Tibial nerve (tissue), 4 donors: ENCODE measurements around the gene RPGR. TPM values are rescaled to one million over a fixed set of nuclear protein-coding genes. Genes with fewer than 3 reads are reported as not detected.
A peak's percentile ranks its signal among the peaks of the same experiment; 100 is the strongest.

Source experiments
- DNase-seq, 2 donors: peaks; one replicate each; pipeline ENCODE4 v3.0.0-alpha.2; 2019; ENCODE audit warnings: low spot score in 2 of 2
- H3K27ac ChIP-seq, 4 donors: fragments of 200-600 bp; sonication (generic) in 3 of 4; one replicate each; pipeline ENCODE4 v1.5.1; 2017 to 2019; ENCODE audit warnings: mild to moderate bottlenecking in 1 of 4
- H3K27me3 ChIP-seq, 2 donors: fragments of 200-600 bp; sonication (generic) in 1 of 2; one replicate each; pipeline versions ENCODE4 v1.5.1 to v1.6.0; 2017 to 2019
- H3K36me3 ChIP-seq, 3 donors: fragments of 200-600 bp; sonication (generic); one replicate each; pipeline ENCODE4 v1.5.1; 2018 to 2019
- H3K4me1 ChIP-seq, 4 donors: fragments of 200-600 bp; sonication (generic) in 3 of 4; one replicate each; pipeline ENCODE4 v1.5.1; 2017 to 2019
- H3K4me3 ChIP-seq, 4 donors: fragments of 200-600 bp; sonication (generic) in 3 of 4; one replicate each; pipeline ENCODE4 v1.5.1; 2017 to 2019; ENCODE audit warnings: mild to moderate bottlenecking in 1 of 4, moderate library complexity in 1 of 4
- H3K9me3 ChIP-seq, 4 donors: fragments of 200-600 bp; sonication (generic) in 3 of 4; one replicate each; pipeline ENCODE4 v1.5.1; 2017 to 2019
- EP300 ChIP-seq, 2 donors: sonication (generic); formaldehyde crosslinking; IDR thresholded peaks; one replicate each; pipeline ENCODE4 v1.6.1; 2017; ENCODE audit warnings: antibody characterized with exemption in 2 of 2, mild to moderate bottlenecking in 1 of 2
- POLR2A ChIP-seq, 2 donors: fragments of 450-650 bp; IDR thresholded peaks; one replicate each; pipeline ENCODE4 v1.6.1; 2017; ENCODE audit warnings: antibody characterized with exemption in 2 of 2, mild to moderate bottlenecking in 2 of 2, moderate library complexity in 2 of 2
- whole genome bisulfite sequencing, 2 donors: methylation state at CpG; one replicate each; pipeline ENCODE4 v1.1.5; 2018; 5-methylcytosine and 5-hydroxymethylcytosine counted together
- total RNA-seq, 4 donors: library from RNA; depleted of rRNA; stranded (reverse); fragments of >200 nt; gene quantifications; one replicate each; pipeline ENCODE4 v1.1.0, GENCODE V29; 2016
- TF ChIP-seq, protein P1 (sequence below), 5 experiments: fragments of 200-600 bp in 3 of 5; fragments of 450-650 bp in 2 of 5; sonication (generic) in 3 of 5; IDR thresholded peaks; one replicate each; pipeline ENCODE4 v1.5.1; 2016 to 2019; ENCODE audit warnings: antibody characterized with exemption in 5 of 5, mild to moderate bottlenecking in 3 of 5, moderate library complexity in 2 of 5

Gene RPGR
- total RNA-seq, 4 donors from 2014 or later, result 28.9 to 89.8 (median 80.0) TPM

DNA sequence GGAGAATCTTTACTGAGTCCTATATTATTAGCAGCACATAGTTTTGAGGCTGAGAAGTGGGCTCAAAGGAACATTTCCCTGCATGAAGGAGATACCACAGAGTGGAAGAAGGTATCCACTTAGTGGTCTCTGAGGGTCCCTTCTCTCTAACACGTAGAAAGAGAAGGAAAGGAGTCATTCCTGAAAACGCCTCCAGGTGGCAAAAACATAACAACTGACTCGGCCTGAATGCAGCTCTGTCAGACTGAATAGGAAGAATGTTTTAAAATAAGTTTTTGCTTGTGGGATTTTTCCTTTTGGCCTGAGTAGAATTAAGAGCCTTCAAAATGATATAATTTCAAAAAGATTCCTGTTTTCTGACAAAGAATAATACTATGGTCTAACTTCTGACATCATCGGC lies 23.3 kb downstream of the RPGR start:
- peak overlapping the region in 2 of 4 donors; percentile 78 to 82 for H3K27ac ChIP-seq
- H3K36me3 ChIP-seq, result peaks cover 0 to 10% (median 0%) of the 10 kb centered on the region in 3 donors
- 29 to 38% methylated on average over 4 of the region's 4 CpGs for WGBS, 2 donors
- TF ChIP-seq POLR2A (IDR thresholded peaks at IDR 0.05) (no peak), EP300 (IDR thresholded peaks at IDR 0.05) (no peak)
- TF ChIP-seq, protein P1, sequence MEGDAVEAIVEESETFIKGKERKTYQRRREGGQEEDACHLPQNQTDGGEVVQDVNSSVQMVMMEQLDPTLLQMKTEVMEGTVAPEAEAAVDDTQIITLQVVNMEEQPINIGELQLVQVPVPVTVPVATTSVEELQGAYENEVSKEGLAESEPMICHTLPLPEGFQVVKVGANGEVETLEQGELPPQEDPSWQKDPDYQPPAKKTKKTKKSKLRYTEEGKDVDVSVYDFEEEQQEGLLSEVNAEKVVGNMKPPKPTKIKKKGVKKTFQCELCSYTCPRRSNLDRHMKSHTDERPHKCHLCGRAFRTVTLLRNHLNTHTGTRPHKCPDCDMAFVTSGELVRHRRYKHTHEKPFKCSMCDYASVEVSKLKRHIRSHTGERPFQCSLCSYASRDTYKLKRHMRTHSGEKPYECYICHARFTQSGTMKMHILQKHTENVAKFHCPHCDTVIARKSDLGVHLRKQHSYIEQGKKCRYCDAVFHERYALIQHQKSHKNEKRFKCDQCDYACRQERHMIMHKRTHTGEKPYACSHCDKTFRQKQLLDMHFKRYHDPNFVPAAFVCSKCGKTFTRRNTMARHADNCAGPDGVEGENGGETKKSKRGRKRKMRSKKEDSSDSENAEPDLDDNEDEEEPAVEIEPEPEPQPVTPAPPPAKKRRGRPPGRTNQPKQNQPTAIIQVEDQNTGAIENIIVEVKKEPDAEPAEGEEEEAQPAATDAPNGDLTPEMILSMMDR (IDR thresholded peaks at IDR 0.05), result no peak
- no peak for DNase-seq
- H3K27me3 ChIP-seq, result peaks cover 0 to 8% of the 10 kb centered on the region in 2 donors
- no peaks in the 10 kb centered on the region for H3K9me3 ChIP-seq
- H3K4me1 ChIP-seq, result no peaks in the 10 kb centered on the region
- H3K4me3 ChIP-seq, result no peak overlapping the region

DNA sequence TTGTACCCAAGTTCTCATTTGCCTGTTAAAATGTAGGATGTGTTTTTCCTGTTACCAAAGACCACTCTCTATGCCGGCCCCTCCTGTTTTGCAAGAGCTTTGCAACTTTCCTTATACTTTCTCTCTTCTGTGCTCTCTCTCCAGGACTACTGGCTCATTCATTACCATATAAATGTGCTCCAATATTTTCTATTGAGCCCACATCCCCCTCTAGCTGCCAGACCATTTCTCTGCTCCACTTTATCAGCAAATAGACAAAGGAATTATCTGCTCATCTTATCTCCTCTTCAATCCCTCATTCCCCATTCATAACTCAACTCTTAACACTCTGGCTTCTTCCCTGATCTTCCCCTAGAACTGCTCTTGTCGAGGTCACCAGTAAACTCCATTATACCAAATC lies 33.6 kb downstream of the RPGR start:
- 37 to 67% methylated on average over 2 of the region's 2 CpGs for WGBS, 2 donors
- Histone ChIP-seq H3K9me3 (no peaks in the 10 kb centered on the region), H3K27me3 (peaks cover 0 to 5% of the 10 kb centered on the region in 2 donors), H3K4me1 (no peaks in the 10 kb centered on the region), H3K27ac (no peak overlapping the region), H3K4me3 (no peak overlapping the region), H3K36me3 (peaks cover 0 to 24% (median 0%) of the 10 kb centered on the region in 3 donors)
- TF ChIP-seq EP300 (IDR thresholded peaks at IDR 0.05) (no peak), POLR2A (IDR thresholded peaks at IDR 0.05) (no peak)
- TF ChIP-seq, protein P1 (IDR thresholded peaks at IDR 0.05), result no peak
- no peak for DNase-seq

DNA sequence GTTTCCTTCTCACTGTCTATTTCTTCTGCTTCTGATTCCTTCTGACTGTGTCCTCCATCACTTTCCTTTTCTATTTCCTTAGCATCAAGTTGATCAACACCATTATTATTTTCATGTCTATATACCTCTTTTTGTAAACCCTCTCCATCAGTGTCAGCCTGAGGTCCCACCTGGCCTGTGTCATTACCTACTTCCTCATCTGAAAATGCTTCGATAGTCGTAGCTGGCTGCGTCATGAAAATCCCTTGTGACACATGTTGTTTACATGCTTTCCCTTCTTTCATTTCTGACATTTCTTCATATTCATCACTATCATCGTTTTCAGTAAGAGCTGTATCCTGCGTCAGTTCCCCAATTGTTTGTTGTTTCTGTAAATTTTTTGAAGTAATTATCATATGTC lies 39.6 kb downstream of the RPGR start:
- Histone ChIP-seq H3K27me3 (no peaks in the 10 kb centered on the region), H3K4me3 (no peak overlapping the region), H3K9me3 (no peaks in the 10 kb centered on the region), H3K27ac (no peak overlapping the region), H3K4me1 (no peaks in the 10 kb centered on the region), H3K36me3 (peaks cover 0 to 10% (median 0%) of the 10 kb centered on the region in 3 donors)
- no peak for DNase-seq
- 90% methylated on average over 5 of the region's 5 CpGs for WGBS, 2 donors
- TF ChIP-seq POLR2A (IDR thresholded peaks at IDR 0.05), result no peak
- TF ChIP-seq, protein P1 (IDR thresholded peaks at IDR 0.05), result no peak
- no peak for TF ChIP-seq EP300 (IDR thresholded peaks at IDR 0.05)

DNA sequence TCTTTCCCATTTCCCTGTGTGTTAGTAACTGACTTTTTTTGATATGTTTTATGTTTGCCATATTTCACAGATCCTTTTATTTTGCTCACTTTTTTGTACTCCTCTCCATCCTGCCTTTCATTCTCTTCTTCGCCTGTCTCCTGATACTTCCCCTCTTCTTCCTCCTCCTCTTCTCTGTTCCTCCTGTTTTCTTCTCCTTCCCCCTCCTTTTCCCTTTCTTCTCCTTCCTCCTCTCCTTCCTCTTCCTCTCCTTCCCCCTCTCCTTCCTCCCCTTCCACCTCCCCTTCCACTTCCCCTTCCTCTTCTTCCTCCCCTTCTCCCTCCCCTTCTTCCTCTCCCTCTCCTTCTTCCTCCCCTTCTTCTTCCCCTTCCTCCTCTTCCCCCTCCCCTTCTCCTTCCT lies 41.7 kb downstream of the RPGR start:
- 100% methylated on average over 1 of the region's 1 CpG for WGBS, 2 donors

DNA sequence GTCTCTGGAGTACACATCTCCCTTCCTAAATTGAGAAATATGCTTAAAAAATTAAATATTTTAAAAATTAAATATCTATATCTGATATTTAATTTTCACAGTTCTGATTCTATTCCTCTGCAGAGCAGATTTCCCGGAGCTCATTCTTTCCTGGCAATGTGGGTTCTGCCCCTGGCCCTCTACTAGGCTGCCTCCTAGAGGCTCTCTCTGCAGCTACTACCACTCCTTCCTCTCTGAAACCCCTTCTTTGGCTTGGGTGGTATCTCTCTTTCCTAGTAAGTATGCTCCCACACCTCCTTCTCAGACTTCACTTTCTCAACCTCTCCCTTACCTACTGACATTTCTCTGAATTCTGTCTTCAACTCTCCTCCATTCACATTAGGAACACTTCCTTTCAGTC lies 45.3 kb downstream of the RPGR start:
- H3K9me3 ChIP-seq, result no peaks in the 10 kb centered on the region
- no peak overlapping the region for H3K4me3 ChIP-seq
- DNase-seq, result no peak
- H3K27me3 ChIP-seq, result no peaks in the 10 kb centered on the region
- no peak overlapping the region for H3K27ac ChIP-seq
- no peaks in the 10 kb centered on the region for H3K36me3 ChIP-seq
- 21 to 59% methylated on average over 1 of the region's 1 CpG for WGBS, 2 donors
- no peak for TF ChIP-seq POLR2A (IDR thresholded peaks at IDR 0.05)
- TF ChIP-seq, protein P1 (IDR thresholded peaks at IDR 0.05), result peak in 1 of 5 experiments; percentile 21
- no peaks in the 10 kb centered on the region for H3K4me1 ChIP-seq

More for the DNA sequence above, 41.7 kb downstream of the RPGR start:
- no peak for DNase-seq
- Histone ChIP-seq H3K4me1 (no peaks in the 10 kb centered on the region), H3K36me3 (no peaks in the 10 kb centered on the region), H3K27ac (no peak overlapping the region), H3K9me3 (no peaks in the 10 kb centered on the region), H3K27me3 (no peaks in the 10 kb centered on the region), H3K4me3 (no peak overlapping the region)
- no peak for TF ChIP-seq EP300 (IDR thresholded peaks at IDR 0.05)
- TF ChIP-seq, protein P1 (IDR thresholded peaks at IDR 0.05), result no peak
- TF ChIP-seq POLR2A (IDR thresholded peaks at IDR 0.05), result no peak
